RKO (cell line): ENCODE data around the gene TRH.

Experiments
- DNase-seq: peaks from one replicate; pipeline ENCODE4 v3.0.0-alpha.2; 2016; ENCODE audit warnings: low spot score

TRH gene, protein sequence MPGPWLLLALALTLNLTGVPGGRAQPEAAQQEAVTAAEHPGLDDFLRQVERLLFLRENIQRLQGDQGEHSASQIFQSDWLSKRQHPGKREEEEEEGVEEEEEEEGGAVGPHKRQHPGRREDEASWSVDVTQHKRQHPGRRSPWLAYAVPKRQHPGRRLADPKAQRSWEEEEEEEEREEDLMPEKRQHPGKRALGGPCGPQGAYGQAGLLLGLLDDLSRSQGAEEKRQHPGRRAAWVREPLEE

DNA sequence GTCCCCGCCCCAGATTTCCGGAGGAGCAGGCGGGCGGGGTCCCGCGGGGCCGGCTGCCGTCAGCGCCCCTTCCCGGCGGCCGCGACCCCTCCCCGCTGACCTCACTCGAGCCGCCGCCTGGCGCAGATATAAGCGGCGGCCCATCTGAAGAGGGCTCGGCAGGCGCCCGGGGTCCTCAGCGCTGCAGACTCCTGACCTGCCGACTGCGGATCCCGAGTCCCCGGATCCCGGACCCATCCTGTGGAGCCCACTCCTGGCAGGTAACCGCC, at the start of gene TRH:
TRH (plus strand) TSS at position 157 of the 269 bp plus-strand sequence. CDS start 1,097 bp downstream, outside the sequence.
- no peak for DNase-seq

DNA sequence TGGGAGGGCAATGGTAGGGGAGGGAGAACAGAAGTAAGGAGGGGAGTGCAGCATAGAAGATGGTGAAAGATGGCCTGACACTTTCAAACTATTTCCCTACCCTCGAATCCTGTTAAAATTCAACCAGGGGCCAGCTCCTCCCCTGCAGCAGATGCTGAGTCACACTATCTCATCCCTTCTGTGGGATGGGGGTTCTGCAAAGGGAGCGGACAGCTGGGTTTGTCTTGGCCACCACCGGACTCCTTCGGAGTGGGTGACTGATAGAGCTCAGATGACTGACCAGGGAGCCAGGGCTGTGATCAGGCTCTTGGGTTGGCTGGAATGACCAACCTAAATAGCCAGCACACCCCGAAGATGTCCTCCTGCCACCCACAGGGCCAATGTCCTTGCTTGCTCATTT, 47.4 kb upstream of the TRH start:
- DNase-seq = no peak

DNA sequence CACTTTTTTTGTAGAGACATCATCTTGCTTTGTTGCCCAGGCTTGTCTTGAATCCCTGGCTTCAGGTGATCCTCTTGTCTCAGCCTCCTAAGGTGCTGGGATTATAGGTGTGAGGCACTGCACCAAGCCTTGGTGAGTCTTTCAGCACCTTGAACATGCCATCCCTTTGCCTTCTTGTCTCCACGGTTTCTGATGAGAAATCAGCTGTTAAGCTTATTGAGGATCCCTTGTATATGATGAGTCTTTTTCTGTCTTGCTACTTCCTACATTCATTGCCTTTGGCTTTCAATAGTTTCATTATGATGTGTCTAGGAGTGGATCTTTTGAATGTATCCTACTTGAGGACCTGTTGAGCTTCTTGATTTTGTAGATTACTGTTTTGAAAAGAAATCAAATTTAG, 45.1 kb upstream of the TRH start:
- DNase-seq = no peak

DNA sequence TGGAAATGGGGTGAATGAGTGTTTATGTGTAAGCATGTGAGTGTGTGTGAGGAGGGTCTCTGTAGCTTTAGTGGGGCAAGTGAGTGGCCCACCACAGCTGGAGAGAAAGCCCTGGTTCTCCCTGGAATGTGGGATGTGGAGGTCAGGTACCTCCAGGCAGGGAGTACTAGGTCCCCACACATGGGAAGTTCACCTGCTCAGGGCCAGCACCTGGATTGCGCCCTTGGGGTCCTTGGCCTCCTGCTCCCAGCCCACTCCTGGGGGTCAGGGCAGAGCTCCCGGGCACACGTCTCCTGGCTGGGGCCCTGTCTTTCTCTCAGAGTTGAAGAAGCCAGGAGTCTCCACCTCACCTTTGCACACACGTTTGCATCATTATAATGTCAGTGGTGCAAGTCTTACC, 41.0 kb upstream of the TRH start:
- no peak for DNase-seq

DNA sequence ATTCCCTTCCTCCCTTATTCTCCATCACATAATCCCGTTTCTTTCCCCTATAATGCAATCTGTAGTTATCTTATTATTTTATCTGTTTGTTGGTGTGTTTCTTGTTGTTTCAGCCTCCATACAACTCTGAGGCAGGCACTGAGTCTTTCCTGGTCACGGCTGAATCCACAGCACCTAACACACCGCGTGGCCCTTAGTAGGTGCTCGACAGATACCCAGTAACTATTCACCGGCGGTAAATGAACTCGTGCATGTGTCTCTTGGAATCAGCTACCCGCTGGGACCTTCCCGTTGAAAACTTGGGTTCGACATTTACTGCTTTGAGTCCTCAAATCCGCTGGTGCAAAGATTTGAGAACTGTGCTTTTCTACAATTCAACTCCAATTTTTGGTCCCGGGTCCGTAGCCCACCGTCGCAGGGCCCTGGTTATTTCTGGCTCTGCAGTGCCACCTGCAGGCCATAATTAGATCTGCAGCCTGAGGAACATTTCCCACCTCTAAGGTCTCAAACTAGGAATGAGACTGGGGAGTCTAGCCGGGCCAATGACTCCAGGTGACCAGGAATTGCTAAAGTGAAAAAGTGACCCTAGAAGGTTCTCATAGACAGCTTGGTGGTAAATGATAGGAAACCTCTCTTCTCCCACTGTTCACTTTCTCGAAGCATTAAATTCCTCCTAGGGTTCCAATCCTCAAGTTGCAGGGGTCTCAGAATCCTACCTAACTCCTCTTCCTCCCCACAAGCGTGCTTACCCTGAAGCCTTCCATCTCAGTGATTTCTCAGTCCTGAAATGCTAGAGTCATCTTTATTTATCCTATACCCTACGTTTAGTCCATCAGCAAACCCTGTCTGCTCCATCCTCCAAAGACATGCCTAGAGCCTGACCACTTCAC, 40.0 kb upstream of the TRH start:
- no peak for DNase-seq

DNA sequence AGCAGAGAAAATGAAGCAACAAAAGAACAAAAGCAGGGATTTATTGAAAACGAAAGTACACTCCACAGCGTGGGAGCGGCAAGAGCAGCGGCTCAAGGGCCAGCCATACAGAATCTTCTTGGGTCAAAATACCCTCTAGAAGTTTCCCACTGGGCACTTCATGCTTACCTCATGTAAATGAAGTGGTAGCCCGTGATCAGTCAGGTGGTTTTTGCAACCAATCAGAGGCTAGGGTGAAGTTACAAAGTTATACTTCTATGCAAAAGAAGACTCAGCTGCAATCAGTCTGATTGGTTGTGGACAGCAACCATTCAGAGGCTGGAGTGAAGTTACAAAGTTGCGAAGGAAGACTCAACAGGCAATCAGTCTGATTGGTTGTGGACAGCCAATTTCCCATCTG, 37.8 kb upstream of the TRH start:
- DNase-seq = no peak

DNA sequence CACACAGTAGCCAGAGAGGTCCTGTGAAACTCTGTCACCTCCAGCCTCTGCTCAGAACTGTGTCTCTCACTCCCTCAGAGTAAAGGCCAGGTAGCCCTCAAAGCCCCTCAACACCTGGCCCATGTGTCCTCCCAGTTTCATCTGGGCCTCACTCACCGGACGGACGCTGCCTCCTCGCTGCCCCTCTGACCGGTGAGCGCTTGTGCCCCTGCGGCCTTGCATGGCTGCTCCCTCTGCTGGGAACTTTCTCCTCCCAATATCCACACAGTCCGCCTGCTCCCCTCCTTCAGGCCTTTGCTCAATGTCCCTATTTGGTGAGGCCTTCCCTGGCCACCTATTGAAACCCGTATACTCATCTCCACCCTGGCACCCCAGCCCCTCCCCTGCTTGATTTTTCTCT, 36.8 kb upstream of the TRH start:
- no peak for DNase-seq

DNA sequence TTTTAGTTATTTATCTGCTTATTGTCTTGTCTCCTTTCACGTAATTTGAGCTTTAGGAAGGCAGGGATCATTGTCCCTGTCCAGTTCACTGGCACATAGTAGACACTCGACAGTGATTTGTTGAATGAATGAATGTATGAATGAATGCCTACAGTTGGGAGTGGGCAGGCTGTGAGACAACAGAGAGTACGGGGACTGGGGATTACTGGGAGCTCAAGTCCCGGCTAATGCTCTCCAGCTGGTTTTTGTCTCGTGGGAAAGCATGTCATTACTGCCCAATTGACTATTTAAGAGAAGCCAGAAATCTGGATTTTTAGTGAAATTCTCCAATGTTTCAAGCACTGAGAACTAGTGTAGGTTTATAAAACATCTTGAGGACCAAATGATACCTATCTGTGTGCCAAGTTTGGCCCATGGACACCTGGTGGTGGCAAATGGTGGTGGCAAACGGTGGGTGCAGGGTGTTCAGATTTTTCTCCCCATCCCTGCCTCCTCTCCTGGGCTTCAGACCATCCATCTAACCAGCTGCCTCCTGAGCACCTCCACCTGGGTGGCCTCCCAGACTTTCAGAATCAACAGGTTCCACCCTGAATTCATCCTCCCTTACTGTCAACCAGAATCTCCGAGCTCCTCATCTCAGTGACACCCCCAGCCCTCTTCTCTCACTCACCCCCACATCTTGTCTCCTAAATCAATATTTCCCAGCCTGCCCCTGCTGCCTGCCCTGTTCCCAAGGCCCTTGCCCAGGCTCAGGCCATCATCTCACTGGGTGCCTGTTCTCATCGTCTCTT, 36.2 kb upstream of the TRH start:
- no peak for DNase-seq

DNA sequence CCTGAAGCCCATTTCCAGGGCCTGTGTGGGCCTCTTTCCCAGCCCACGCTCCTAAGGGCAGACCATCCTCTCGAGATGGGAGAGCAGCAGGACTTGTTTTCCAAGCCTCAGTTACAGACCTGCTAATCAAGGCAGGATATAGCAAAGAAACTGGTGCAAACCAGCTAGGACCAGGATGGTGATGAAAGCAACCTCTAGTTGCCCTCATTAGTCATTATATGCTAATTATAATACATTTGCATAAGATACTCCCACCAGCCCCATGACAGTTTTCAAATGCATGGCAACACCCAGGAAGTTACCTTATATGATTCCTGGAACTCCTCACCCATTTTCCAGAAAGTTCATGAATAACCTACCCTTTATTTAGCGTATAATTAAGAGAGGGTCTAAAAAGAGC, 34.4 kb upstream of the TRH start:
- DNase-seq = peak; percentile 44

DNA sequence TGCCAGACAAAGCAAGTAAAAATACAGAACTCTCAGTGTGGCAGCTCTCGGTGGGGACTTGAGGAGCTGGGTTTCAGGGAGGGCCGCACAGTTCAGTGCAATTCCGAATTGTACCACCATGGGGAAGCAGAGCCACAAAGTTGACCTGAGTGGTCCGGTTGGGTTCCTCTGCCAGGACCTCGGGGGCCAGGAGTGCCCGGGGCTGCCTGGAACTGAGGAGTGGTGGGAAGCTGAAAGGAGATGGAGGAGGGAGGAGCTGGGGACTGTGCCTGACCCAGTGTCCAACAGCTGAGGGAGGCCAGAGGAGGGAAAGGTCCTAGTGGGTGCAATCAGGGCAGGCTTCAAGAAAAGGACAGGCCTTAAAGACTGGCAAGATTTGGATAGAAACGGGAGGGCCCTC, 32.2 kb upstream of the TRH start:
- peak; percentile 57 for DNase-seq

DNA sequence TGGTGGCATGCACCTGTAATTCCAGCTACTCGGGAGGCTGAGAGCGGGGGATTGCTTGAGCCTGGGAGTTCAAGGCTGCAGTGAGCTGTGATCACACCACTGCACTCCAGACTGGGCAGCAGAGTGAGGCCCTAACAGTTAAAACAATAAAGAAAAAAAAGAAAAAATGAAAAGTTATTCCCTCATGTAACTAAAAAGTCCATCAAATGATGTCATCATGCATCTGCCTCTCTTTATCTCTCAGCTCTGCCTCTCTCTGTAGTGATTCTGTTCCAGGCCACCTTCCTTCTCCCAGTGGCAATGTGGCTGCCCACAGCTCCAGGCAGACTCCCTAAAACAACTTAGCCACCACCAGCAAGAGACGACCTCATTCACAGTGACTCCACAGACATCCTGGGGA, 31.5 kb upstream of the TRH start:
- DNase-seq = no peak

DNA sequence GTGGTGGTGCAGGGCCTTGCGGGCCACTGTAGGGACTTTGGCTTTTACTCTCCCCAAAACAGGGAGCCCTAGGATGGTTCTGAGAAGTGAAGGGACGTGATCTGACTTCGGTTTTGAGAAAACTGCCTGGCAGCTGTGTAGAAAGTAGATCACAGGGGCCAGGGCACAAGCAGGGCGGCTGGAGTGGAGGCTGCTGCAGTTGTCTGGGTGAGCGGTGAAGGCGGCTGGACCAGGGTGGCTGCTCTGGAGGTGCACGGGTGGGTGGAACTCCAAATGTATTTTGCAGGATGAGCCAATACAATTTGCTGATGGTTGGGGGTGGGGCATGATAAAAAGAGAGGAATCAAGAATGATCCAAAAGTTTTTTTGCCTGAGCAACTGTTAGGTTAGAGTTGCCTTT, 29.8 kb upstream of the TRH start:
- no peak for DNase-seq

DNA sequence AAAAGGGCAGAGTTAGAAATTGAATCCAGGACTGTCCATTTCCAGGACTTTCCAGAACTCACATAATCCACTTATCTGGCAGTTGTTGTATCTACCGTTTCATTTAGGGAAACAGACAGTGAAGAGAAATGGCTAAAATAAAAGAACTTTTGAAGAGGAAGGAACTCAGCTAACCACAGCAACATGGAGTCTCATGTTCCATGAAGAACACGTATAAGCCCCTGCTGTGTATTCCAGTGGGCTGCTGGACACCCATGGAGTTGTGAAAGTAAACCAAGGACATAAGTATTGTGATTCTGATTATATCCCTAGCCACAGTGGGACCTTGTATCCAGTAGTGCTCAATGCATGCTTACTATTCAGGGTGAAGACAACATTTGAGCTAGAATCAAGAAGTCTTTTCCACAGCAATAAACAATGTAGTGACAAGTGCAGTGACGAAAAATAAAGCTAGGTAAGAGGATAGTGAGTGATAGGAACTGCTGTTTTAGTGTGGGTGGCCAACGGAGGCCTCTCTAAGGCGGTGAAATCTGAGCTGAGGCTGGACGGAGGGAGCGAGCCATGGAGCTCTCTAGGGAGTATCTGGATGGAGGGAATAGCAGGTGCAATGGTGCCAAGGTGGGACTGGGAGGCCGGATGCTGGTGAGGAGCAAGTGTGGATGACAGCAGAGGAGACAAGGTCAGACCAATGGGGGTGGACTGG, 26.8 kb upstream of the TRH start:
- no peak for DNase-seq

DNA sequence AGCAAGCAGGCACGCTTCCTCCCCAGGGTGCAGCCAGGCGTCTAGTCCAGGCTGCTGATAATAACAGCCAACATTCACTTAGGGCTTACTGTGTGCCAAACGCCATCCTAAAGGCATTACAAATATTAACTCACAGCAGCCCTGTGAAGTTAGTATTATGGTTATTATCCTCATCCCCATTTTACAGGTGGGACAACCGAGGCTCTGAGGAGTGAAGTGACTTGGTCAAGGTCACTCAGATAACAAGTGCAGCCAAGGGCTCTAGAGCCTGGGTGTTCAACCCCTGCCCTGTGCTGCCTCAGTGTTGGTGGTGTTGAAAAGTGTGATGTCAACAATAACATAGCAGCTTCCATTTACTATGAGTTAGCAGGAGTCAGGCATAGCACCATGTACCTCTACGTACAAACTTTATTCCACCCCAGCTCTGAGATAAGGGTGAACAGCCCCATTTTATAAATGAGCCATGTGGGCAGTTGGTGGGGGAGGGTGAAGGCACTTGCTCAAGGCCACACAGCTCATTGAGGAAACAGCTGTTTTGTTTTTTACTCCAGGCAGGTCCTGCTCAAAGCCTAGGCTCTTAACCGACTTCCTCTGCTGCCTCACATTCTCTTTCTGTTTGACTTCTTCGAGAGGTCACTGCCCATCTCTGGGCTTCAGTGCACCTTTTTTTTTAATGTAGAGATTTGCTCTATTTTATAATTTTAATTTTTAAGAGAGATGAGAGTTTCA, 24.0 kb upstream of the TRH start:
- DNase-seq = no peak

DNA sequence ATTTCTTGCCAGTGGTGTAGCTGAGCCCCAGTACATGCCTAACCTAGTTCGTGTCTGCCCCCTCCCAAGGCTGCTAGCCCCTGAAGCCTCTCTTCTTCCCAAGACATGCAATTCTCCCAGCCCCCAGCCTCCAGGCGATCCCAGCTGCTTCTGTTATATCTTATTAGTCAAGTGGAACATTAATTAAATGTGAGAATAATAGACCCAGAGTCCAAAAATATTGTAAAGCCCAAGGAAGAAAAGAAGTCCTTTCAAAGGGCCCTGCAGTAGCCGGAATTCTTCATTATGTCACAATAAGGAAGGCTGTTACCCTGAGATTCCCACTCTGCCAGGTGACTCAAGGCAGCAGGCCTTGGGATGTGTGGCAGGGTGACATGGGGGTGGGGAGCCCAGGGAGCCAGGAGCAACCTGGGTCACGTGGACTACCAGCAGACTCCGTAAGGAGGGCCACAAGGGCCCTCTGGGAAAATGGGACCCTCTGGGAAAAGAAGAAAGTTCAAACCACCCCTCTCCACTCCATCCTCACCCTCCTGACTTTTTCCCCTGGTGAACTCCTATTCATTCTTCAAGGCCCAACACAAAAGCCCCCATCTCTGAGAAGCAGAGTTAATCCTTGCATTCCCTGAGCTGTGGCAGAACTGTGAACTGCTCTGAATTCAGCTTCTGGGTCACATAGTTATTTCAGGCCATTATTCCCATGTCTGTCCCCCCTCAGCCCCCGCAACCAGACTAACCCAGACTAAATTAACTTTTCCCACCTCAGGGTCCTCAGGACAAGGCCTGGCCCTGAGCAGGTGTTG, 21.8 kb upstream of the TRH start:
- DNase-seq = no peak

DNA sequence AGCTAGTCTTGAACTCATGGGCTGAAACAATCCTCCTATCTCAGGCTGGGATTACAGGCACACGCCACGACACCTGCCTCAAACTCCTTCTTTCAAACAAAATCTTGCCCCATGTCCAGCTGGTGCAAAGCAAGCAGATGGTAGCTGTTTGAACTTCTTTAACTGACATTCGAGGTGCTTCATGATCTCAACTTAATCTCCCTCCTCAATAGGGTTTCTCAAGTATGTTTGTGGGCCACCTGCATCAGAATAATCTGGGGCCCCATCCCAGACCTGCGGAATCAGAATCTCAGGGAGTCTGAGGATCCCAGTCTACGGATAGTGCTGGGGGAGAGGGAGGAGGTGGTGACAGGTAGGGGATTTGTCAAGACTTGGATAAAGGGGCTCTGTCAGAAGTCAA, 20.9 kb upstream of the TRH start:
- no peak for DNase-seq

DNA sequence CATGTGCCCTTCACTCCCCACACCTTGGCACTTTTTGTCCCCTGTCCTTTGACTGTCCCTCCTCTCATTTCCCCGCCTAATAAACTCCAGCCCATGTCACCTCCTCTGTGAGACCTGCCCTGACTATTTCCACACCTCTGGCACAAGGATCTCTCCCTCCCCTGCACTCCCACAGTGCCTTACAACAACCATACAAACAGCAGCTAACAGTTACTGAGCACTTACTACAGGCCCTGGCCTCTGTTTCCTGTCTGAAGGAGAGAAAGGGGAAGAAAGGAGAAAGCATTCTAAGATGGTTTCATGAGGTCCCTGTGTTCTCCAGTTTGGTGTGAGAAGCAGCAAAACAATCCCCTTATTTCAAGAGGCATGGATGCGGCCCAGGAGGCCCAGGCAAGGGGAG, 20.0 kb upstream of the TRH start:
- no peak for DNase-seq

DNA sequence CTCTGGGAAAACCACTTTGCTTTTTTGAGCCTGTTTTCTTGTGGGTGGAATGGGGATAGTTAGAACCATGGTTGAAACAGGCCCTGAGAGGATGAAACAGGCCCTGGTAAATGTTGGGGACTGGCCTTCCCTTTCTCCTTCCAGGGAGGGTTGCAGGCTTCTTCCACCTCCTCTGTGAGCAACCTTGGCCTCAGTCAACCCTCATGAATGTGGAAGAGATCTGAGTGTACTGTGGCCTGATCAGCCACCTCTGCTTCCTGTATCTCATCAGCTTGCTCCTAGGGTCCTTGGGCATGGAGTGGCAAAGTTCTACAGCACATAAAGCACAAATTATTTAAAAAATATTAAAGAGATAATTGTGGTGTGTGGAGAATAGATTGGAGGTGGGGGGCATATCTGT, 17.6 kb upstream of the TRH start:
- no peak for DNase-seq

DNA sequence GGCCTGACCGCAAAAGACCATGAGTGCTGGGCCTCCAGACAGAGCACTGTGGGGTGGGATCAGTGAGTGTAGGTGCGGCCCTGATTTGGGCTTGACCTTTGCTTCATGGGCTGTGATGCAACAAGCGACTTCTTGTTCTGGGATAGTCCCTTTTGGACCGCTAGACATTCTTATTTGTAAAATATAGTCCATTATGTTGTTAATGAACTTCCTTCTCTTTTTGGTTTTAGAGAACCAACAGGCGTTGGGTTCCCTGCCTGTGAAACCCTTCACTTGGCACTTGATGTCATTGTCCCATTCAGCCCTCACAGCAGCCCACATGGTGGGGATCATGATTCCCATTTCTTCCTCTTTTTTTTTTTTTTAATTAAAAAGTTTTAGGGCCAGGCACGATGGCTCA, 15.8 kb upstream of the TRH start:
- DNase-seq = no peak

DNA sequence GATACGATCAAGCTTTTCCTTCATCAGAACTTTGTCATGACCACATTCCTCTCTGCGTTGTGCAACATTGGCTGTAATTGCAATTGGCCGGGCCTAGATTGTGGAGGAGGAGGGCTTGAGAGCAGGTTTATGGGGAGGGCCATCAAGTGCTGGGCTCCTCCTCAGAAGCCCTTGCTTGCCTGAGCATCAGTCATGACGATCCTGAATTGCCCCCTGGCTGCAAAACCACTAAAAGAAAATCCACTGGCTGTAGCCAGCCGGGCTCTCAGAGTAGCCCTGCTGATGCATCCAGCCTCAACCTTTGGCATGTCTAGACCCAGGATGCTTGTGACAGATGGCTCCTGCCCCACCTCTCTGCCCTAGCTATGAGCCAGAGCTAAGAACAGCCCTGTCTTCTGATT, 13.4 kb upstream of the TRH start:
- no peak for DNase-seq

DNA sequence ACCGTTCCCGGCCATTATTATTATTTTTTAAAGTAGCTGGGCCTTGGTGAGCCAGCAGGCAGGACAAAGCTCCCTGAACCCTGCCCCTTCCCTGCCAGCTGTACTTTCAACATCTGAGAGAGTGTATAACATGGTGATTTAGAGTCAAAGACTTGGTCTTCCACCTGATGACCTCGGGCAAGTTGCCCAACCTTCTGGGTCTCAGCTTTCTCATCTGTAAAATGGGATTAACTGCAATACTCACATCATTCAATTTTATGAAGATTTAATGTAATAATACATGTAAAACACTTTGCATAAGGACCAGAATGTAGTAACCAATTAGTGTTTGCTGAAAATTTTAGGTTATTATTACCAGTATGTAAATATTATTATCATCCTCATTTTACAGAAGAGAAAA, 11.9 kb upstream of the TRH start:
- DNase-seq = no peak
